NCI-H1436 treated with DMSO at 0.1 percent for 48 hours (cell line): ENCODE data around the gene OR8D4.
"Not testable (repeated sequence)": the region's sequence is repeated elsewhere in the genome, so short reads cannot be mapped to it uniquely, and the experiment has no call there.

ENCODE experiments used
- DNase-seq: peaks from one replicate; lab custom pipeline; 2025; lab: John Stamatoyannopoulos, UW

Gene OR8D4

DNA sequence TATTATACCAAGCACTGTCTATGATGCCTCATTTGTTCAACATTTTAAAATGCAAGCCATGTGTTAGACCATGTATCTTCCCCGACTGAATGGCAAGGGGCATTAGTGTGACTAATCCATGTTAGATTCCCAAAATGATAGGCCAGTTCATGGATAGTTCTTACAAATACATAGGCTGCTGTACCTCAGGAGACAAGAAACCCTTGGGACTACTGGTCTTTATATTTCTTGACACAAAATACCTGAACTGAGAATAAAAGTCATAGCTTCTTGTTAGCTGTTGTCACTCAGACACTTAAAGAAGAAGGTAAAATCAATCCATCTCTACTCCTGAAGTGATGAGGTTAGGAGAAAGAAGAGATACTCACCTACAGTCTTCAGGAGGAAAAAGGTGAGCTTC lies at the start of gene OR8D4:
Gene OR8D4 (plus strand): TSS at position 301 of the 400 bp plus-strand sequence. CDS start 4,265 bp downstream, outside the sequence.
- DNase-seq, result no peak

DNA sequence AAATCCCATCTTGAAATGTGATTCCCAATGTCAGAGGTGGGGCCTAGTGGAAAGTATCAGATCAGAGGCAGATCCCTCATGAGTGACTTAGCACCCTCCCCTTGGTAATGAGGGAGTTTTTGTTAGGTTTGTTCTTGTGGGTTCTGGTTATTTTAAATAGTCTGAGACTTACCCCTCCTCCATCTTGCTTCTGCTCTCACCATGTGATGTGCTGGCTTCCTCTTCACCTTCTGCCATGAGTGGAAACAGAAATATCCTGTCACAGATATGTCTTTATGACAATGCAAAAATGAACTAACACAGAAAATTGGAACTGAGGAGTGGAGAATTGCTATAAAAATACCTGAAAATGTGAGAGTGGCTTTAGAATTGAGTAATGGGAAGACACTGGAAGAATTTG lies 49.6 kb upstream of the OR8D4 start:
- no peak for DNase-seq

DNA sequence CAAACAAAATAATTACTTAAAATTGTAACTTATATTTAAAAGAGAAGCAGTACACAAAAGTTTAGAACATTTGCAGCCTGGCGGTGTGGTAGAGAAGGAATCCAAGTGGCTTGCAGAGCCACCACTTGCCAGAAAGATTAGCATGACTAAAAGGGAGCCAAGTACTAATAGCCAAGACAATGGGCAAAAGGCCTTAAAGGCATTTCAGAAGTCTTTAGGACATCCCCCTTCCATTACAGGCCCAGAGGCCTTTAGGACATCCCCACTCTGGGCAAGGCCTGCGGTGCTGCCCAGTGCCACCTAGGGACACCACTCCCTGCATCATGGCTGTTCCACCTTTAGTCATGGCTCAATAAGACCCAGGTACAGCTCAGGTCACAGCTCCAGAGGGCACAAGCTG lies 48.9 kb upstream of the OR8D4 start:
- DNase-seq, result no peak

DNA sequence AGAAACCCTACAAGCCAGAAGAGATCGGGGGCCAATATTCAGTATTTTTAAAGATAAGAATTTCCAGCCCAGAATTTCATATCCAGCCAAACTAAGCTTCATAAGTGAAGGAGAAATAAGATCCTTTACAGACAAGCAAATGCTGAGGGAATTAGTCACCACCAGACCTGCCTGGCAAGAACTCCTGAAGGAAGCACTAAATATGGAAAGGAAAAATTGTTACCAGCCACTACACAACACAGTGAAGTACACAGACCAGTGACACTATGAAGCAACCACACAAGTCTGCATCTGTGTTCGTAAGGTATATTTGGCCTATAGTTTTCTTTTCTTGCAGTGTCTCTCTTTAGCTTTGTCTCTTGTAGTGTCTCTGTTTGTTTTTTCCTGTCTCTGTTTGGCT lies 45.5 kb upstream of the OR8D4 start:
- no peak for DNase-seq

DNA sequence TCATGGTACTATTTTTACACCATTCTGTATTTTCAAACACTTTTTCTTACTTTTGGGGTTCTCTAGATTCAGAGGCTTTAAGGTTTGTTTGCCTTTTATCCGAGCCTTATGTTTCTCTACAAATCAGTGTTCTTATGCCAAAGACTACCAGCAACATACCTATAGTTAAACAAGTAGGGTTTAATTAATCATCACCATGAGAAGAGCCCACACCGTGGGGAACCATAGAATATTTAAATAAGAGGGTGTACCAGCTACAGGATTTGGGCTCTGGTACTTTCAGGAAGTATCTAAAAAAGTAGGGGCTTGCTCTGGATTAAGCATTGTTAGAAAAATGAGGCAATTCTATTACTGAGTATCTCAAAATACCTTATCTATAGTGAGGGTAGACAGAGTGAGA lies 42.2 kb upstream of the OR8D4 start:
- no peak for DNase-seq

DNA sequence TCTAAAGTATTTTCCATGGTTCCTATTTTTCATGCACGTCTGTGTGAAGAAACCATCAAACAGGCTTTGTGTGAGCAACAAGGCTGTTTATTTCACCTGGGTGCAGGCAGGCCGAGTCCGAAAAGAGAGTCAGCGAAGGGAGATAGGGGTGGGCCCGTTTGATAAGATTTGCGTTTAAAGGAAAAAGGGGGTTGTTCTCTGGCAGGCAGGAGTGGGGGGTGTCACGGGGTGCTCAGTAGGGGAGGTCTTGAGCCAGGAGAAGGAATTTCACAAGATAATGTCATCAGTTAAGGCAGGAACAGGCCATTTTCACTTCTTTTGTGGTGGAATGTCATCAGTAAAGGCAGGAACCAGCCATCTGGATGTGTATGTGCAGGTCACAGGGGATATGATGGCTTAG lies 36.7 kb upstream of the OR8D4 start:
- not testable (repeated sequence) for DNase-seq

DNA sequence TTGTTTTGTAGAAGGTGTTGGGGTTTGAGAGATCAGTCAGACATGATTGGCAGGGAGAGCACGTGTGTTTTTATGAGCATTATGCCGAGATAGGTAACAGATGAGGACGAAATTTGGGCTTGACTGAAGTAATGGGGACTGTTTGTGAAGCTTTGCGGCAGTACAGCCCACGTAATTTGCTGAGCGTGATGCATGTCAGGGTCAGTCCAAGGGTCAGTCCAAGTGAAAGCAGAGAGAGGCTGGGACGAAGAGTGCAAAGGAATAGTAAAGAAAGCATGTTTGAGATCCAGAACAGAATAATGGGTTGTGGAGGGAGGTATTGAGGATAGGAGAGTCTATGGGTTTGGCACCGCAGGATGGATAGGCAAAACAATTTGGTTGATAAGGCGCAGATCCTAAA lies 34.2 kb upstream of the OR8D4 start:
- not testable (repeated sequence) for DNase-seq

DNA sequence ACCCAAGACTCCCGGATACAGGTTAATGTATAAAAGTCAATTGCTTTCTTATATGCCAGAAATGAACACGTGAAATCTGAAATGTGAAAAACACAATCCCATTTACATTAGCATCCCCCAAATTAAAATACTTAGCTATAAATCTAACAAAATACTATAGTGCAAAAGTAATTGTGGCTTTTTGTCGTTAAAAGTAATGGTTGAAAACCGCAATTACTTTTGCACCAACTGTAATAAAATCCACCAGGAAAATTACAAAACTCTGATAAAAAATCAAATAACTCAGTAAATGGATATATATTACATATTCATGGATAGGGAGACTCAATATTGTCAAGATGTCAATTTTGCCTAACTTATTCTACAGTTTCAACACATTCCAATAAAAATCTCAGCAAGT lies 21.1 kb upstream of the OR8D4 start:
- DNase-seq, result no peak

DNA sequence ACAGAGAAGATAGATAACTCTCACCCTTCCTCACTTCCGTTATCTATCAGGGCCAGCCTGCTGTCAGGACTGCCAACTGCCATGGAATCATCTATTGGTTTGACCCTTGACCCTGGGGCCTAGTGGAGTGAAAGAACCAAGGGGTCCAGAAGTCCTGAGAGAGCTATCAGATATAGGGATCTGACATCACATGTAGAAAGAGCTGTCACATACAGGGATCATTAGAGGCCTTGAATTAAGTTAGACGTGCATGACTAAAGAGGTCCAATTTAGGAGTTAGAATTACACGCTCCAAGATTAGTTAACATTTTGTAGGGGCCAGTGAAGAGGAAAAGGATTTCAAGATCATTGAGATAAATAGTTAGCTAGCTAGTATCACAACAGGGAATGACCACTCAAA lies 16.4 kb upstream of the OR8D4 start, which contains the start of gene TMEM225:
Gene TMEM225 (minus strand): TSS at position 101 of the 400 bp plus-strand sequence. CDS start 245 bp downstream, outside the sequence.
- DNase-seq, result no peak

DNA sequence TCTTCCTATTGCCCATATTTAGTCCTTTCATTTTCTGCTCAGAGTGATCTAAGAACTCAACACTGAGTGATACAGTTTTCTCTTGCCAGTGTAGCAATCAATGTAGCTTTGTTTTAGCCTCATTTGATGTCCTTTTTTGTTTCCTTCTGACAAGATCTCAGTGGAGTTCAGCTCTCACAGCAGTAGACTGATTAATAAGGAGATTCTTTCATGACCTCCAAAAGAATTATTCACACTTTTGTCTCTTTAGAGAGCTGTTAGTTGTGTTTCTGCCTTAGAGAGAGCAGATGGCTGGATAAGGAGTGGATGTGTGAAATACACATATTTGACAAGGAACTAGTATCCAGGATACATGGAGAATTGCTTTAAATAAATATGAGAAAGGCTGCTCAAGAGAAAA lies 9.9 kb upstream of the OR8D4 start:
- DNase-seq, result no peak

DNA sequence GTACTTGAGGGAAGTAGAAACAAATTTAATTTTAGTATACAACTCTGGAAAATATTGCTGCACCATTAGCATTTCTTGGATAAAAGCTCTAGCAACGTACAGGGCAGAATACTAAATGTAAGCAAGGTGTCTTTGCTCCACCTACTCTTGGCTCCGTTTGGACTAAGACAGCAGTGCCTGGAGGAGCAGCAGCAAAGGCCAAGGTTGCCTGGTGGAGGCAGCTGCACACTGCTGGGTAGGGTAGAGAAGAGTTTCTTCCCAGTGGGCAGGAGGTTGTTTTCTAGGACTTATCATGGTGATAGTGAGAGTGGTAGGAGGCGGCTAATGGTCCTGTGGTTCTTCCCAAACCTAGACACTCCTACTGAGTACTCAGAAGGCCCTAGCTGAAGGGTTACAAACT lies 2.2 kb upstream of the OR8D4 start:
- no peak for DNase-seq

DNA sequence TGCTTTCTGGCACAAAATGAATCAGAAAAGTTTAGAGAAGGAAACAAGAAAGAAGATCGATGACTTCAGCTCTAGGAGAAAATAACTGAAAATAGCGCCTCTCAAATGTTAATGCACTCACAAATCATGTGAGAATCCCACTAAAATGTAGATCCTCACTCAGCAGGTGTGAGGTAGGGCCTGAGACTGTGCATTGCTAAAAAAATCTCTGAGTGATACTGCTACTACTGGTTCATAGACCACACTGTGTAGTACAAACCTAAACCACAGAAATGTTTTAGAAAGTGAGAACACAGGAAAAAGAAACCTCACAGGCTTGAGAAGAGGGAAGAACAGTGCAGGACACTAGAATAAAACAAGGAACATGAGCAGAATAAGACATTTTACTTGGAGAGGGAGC lies 2.0 kb downstream of the OR8D4 start:
- no peak for DNase-seq

DNA sequence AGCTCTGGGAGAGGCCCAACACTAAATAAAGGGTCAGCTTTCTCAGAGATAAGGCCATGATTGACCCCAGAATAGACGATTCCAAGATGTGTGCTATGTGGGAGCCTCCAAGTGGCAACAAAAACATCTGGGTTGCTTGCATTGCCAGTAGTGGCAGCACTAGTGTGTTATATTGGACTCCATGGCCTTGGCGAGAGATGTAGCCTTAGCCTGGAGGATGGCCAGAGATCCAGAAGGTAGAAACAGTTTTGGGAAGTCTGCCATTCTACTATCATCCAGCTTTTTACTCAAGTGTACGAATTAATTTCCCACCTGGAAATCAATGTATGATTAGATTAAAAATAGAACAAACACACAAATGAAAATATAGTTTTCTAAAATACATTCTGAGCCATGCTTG lies 3.0 kb downstream of the OR8D4 start:
- DNase-seq, result no peak

DNA sequence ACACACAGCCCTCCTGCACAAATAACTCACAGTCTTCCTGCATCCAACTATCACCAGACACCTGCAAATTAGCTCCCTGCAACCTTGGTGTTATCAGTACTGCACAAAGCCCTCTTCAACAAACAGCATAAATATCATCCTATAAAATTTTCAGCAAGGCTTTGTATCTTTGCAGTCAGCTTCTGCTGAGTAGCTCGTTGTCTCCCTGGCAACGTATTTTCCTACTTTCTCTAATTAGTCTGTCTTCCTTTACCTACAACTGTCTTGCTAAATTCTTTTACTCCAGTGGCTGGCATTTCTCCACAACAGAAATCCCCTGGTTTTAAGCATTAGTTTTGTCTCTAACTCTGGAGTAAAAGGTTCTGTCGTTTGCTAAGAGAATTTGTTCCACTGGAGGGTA lies 3.9 kb downstream of the OR8D4 start:
- DNase-seq, result no peak

DNA sequence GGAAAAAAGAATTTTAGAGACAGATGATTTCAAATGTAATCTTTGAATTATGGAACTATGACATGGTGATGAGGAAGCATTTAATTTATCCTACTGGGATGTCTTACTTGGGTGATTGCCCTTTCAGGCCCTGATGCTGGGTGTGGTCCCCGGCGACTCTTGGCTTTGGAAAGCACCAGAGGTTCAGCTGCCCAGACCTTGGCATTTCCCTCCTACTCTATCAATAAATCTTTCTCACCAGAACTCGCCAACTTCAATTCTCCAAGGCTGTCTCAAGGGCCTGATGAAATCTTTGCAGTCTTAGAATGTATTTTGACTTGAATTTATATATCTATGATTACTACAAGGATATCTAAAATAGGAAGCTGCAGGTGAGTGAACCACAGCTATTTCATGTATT lies 19.0 kb downstream of the OR8D4 start:
- no peak for DNase-seq

DNA sequence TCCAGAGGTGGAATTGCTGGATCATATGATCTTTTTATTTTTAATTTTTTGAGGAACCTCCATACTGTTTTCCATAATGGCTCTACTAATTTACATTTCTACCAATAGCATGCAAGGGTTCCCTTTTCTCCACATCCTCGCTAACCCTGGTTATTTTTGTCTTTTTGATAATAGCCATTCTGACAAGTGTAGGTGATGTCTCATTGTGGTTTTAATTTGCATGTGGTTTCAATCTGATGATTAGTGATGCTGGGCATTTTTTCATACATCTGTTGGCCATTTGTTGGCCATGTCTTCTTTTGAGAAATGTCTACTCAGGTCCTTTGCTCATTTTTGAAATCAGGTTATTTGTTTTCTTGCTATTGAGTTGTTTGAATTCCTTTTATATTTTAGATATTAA lies 22.1 kb downstream of the OR8D4 start:
- DNase-seq, result no peak

DNA sequence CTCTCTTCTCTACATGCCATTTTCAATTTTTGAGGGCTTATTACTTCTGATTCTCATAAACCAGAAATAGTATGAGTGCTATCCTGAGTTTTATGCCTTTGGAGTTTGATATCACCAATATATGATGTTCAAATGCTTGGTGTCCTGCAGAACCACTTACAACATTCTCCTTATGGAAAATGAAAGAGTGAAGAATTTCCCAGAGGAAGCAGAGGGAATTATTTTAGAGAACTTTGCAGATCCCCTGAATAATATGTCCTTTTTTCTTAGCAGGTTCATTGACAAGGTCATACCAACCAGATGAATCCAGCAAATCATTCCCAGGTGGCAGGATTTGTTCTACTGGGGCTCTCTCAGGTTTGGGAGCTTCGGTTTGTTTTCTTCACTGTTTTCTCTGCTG lies 37.4 kb downstream of the OR8D4 start, which contains the start of gene OR4D5:
Gene OR4D5 (plus strand): TSS at position 301 of the 400 bp plus-strand sequence. CDS start 0 bp downstream, at position 301.
- DNase-seq, result no peak

DNA sequence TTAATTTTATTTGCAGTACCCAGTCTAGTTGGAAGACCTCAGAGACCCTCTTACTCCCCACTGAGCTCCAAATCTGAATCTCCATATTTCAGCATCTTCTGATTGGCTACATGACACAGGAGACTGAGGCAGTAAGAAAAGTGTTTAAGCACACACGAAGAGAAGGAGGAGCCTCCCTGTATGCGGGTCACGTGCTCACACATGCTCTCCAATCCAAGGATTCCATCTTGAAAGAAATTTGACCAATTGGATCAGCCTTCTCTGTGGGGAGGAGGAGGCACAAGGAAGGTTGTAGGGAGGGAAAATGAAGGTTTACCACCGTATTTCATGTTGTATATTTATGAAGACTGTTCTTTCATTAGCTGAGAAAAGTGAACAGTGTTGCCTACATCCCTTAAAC lies 40.4 kb downstream of the OR8D4 start:
- no peak for DNase-seq

DNA sequence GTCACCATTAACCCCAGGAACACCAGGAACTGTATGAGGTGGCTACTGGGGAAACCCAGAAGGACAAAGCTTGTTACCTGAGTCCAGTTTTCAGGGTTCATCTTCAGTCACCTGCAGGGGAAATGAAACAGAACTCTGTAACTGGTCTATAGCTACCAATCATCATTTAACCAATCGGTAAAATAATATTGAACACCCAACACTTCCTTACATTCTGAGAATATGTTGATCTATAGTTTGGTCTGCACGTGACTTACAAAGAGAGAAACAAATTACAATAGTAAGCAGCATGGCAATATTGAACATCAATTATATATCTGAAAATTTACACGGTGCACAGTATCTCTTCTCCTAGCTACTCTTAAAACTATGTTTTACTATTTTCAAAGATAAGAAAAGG lies 41.8 kb downstream of the OR8D4 start, which contains the start of gene OR6T1:
Gene OR6T1 (minus strand): TSS at position 101 of the 400 bp plus-strand sequence. CDS start 0 bp downstream, at position 101.
- DNase-seq, result no peak

DNA sequence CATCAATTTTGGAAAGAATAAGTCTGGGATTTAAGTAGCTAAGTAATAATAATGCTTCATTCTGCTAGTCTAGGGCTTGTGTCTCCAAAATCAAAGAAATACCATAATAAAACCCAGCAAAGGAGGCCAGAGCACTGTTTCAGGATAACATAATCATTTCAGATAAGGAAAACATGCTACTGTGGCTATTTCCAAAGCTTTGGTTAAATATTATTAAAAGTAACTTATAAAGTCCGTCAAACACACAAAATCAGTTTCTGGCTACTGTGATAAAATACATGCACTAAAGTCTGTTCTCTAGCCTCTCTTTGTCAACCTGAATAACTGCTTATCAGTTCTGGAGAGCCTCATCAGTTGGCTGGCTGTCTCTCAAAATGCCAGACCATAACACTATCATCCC lies 43.2 kb downstream of the OR8D4 start:
- DNase-seq, result no peak

DNA sequence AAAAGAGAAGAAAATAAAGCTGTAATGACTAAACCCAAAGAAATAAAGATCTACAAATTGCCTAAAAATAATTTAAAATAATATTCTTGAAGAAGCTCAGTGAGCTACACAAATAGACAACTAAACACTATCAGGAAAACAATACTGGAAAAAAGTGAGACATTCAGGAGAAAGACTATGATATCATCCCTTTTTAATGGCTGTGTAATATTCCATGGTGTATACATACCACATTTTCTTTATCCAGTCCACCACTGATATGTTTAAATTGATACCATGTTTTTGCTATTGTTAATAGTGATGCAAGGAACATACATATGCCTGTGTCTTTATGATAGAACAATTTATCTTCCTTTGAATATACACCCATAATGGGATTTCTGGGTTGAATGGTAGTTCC lies 54.8 kb downstream of the OR8D4 start:
- no peak for DNase-seq
